Measurements from ENCODE around the gene POLQ. TPM values are rescaled to one million over a fixed set of nuclear protein-coding genes. Genes with fewer than 3 reads are reported as not detected.

Gene POLQ
- total RNA-seq, 1 experiment from 2014 or later, result 14.9 TPM

GRCh38 chr3:121557426-121557934, 11.7 kb upstream of the POLQ start (continued):
- TF ChIP-seq, protein P1, sequence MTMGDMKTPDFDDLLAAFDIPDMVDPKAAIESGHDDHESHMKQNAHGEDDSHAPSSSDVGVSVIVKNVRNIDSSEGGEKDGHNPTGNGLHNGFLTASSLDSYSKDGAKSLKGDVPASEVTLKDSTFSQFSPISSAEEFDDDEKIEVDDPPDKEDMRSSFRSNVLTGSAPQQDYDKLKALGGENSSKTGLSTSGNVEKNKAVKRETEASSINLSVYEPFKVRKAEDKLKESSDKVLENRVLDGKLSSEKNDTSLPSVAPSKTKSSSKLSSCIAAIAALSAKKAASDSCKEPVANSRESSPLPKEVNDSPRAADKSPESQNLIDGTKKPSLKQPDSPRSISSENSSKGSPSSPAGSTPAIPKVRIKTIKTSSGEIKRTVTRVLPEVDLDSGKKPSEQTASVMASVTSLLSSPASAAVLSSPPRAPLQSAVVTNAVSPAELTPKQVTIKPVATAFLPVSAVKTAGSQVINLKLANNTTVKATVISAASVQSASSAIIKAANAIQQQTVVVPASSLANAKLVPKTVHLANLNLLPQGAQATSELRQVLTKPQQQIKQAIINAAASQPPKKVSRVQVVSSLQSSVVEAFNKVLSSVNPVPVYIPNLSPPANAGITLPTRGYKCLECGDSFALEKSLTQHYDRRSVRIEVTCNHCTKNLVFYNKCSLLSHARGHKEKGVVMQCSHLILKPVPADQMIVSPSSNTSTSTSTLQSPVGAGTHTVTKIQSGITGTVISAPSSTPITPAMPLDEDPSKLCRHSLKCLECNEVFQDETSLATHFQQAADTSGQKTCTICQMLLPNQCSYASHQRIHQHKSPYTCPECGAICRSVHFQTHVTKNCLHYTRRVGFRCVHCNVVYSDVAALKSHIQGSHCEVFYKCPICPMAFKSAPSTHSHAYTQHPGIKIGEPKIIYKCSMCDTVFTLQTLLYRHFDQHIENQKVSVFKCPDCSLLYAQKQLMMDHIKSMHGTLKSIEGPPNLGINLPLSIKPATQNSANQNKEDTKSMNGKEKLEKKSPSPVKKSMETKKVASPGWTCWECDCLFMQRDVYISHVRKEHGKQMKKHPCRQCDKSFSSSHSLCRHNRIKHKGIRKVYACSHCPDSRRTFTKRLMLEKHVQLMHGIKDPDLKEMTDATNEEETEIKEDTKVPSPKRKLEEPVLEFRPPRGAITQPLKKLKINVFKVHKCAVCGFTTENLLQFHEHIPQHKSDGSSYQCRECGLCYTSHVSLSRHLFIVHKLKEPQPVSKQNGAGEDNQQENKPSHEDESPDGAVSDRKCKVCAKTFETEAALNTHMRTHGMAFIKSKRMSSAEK (CRISPR knock-in tag; IDR thresholded peaks at IDR 0.05; ENCODE audit: borderline replicate concordance), result no peak
- TF ChIP-seq TP53 (CRISPR knock-in tag; IDR thresholded peaks at IDR 0.05) (no peak), NR2C2 (CRISPR knock-in tag; IDR thresholded peaks at IDR 0.05) (no peak), CREB1 (CRISPR knock-in tag; IDR thresholded peaks at IDR 0.05) (no peak), SOX15 (CRISPR knock-in tag; IDR thresholded peaks at IDR 0.05) (no peak), ZNF232 (CRISPR knock-in tag; IDR thresholded peaks at IDR 0.05) (no peak), E2F1 (CRISPR knock-in tag; IDR thresholded peaks at IDR 0.05) (no peak), FOXP1 (CRISPR knock-in tag; IDR thresholded peaks at IDR 0.05; ENCODE audit: borderline replicate concordance) (no peak), CDX4 (CRISPR knock-in tag; IDR thresholded peaks at IDR 0.05; ENCODE audit: borderline replicate concordance) (no peak)
- TF ChIP-seq, protein P2, sequence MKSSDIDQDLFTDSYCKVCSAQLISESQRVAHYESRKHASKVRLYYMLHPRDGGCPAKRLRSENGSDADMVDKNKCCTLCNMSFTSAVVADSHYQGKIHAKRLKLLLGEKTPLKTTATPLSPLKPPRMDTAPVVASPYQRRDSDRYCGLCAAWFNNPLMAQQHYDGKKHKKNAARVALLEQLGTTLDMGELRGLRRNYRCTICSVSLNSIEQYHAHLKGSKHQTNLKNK (CRISPR knock-in tag; IDR thresholded peaks at IDR 0.05), result no peak
- TF ChIP-seq, protein P3, sequence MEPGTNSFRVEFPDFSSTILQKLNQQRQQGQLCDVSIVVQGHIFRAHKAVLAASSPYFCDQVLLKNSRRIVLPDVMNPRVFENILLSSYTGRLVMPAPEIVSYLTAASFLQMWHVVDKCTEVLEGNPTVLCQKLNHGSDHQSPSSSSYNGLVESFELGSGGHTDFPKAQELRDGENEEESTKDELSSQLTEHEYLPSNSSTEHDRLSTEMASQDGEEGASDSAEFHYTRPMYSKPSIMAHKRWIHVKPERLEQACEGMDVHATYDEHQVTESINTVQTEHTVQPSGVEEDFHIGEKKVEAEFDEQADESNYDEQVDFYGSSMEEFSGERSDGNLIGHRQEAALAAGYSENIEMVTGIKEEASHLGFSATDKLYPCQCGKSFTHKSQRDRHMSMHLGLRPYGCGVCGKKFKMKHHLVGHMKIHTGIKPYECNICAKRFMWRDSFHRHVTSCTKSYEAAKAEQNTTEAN (CRISPR knock-in tag; IDR thresholded peaks at IDR 0.05), result no peak
- TF ChIP-seq, protein P4, sequence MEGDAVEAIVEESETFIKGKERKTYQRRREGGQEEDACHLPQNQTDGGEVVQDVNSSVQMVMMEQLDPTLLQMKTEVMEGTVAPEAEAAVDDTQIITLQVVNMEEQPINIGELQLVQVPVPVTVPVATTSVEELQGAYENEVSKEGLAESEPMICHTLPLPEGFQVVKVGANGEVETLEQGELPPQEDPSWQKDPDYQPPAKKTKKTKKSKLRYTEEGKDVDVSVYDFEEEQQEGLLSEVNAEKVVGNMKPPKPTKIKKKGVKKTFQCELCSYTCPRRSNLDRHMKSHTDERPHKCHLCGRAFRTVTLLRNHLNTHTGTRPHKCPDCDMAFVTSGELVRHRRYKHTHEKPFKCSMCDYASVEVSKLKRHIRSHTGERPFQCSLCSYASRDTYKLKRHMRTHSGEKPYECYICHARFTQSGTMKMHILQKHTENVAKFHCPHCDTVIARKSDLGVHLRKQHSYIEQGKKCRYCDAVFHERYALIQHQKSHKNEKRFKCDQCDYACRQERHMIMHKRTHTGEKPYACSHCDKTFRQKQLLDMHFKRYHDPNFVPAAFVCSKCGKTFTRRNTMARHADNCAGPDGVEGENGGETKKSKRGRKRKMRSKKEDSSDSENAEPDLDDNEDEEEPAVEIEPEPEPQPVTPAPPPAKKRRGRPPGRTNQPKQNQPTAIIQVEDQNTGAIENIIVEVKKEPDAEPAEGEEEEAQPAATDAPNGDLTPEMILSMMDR (IDR thresholded peaks at IDR 0.05), result no peak

GRCh38 chr3:121552797-121553196, 7.0 kb upstream of the POLQ start:
- H3K27ac Mint-ChIP-seq, result no peak overlapping the region
- ChIA-PET POLR2A (no interaction called here), CTCF (interaction anchor here (0.6 to 1.5 kb wide), 10 partner anchors 9 to 831 kb away, joined by 3 to 11 read pairs (median 6); partner anchors contain the start of genes EAF2, FAM162A and IQCB1)

GRCh38 chr3:121552379-121552778, 6.6 kb upstream of the POLQ start:
- H3K27ac Mint-ChIP-seq, result peak overlapping the region; percentile 78; the same call in 1 of the 2 replicates
- H3K27me3 Mint-ChIP-seq (ENCODE audit: low read depth), result no peaks in the 10 kb centered on the region
- peak; percentile 24; the same call in 1 of the 2 replicates for ATAC-seq
- ChIA-PET POLR2A (no interaction called here), CTCF (interaction anchor here (1.2 to 1.5 kb wide), 3 partner anchors 10 to 29 kb away, joined by 6 to 11 read pairs (median 7); no protein-coding TSS in a partner anchor)
- peaks cover 11% of the 10 kb centered on the region for H3K9me3 Mint-ChIP-seq
- peaks cover 21% of the 10 kb centered on the region for H3K4me1 Mint-ChIP-seq
- H3K36me3 Mint-ChIP-seq, result peaks cover 11% of the 10 kb centered on the region
- DNase-seq (ENCODE audit: low spot score), result no peak
- H3K4me3 Mint-ChIP-seq, result no peak overlapping the region
- no peak for TF ChIP-seq PREB (CRISPR knock-in tag; IDR thresholded peaks at IDR 0.05; ENCODE audit: borderline replicate concordance)
- TF ChIP-seq, protein P5, sequence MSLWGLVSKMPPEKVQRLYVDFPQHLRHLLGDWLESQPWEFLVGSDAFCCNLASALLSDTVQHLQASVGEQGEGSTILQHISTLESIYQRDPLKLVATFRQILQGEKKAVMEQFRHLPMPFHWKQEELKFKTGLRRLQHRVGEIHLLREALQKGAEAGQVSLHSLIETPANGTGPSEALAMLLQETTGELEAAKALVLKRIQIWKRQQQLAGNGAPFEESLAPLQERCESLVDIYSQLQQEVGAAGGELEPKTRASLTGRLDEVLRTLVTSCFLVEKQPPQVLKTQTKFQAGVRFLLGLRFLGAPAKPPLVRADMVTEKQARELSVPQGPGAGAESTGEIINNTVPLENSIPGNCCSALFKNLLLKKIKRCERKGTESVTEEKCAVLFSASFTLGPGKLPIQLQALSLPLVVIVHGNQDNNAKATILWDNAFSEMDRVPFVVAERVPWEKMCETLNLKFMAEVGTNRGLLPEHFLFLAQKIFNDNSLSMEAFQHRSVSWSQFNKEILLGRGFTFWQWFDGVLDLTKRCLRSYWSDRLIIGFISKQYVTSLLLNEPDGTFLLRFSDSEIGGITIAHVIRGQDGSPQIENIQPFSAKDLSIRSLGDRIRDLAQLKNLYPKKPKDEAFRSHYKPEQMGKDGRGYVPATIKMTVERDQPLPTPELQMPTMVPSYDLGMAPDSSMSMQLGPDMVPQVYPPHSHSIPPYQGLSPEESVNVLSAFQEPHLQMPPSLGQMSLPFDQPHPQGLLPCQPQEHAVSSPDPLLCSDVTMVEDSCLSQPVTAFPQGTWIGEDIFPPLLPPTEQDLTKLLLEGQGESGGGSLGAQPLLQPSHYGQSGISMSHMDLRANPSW (CRISPR knock-in tag; conservative IDR thresholded peaks at IDR 0.05; ENCODE audit: low read depth), result no peak
- TF ChIP-seq RELA (CRISPR knock-in tag; IDR thresholded peaks at IDR 0.05; ENCODE audit: borderline replicate concordance), result no peak
- TF ChIP-seq E2F1 (CRISPR knock-in tag; IDR thresholded peaks at IDR 0.05), result no peak
- no peak for TF ChIP-seq SMAD4 (CRISPR knock-in tag; IDR thresholded peaks at IDR 0.05)
- TF ChIP-seq CREB1 (CRISPR knock-in tag; IDR thresholded peaks at IDR 0.05), result no peak

More at GRCh38 chr3:121552797-121553196, 7.0 kb upstream of the POLQ start:
- no peak for TF ChIP-seq RORB (CRISPR knock-in tag; IDR thresholded peaks at IDR 0.05)
- Mint-ChIP-seq H3K27me3 (ENCODE audit: low read depth) (no peaks in the 10 kb centered on the region), H3K4me3 (no peak overlapping the region), H3K4me1 (peaks cover 21% of the 10 kb centered on the region), H3K36me3 (peaks cover 12% of the 10 kb centered on the region), H3K9me3 (peaks cover 12% of the 10 kb centered on the region)
- ATAC-seq (no peak), DNase-seq (ENCODE audit: low spot score) (no peak)
